Testis (tissue), 2 donors: Measurements from ENCODE around the gene OR10G3.

Experiments
- CTCF ChIP-seq, 3 experiments: fragments of 450-650 bp in 2 of 3; fragments of 200-600 bp in 1 of 3; sonication (generic) in 1 of 3; IDR thresholded peaks; one replicate each; pipeline ENCODE4 v1.5.1; 2016 to 2019; ENCODE audit warnings: antibody characterized with exemption in 3 of 3, mild to moderate bottlenecking in 2 of 3, moderate library complexity in 1 of 3
- POLR2A ChIP-seq: fragments of 450-650 bp; IDR thresholded peaks from one replicate; pipeline ENCODE4 v1.6.1; 2017; ENCODE audit warnings: antibody characterized with exemption, mild to moderate bottlenecking, moderate library complexity

DNA sequence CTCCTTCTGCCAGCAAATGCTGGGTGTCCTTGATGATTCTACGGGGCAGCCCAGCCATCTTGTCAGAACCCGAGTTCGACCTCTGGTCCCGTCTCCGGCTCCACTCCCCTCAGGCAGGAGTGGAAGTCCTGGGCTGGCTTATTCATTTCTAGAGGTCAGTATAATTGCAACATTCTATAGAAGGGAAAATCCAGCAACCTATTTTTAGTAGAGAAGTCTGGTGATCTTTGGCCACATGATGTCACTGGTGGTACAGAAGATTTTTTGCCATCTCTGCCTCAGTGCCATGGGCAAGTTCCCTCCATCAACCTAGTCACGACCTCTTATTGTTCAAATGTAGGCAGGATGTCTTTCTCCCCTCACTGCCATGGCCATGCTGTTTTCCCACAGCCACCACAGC is 32.4 kb upstream of the OR10G3 start:
- TF ChIP-seq POLR2A (no peak), CTCF (IDR thresholded peaks at IDR 0.05) (no peak)
